Midbrain (tissue), 1 donor: ENCODE data around the gene ENAM.
A peak's percentile ranks its signal among the peaks of the same experiment; 100 is the strongest.

ENCODE experiments used
- DNase-seq: peaks from one replicate; lab custom pipeline; 2025; lab: John Stamatoyannopoulos, UW

ENAM gene

GRCh38 chr4:70628444-70628843, at the start of gene ENAM:
ENAM (plus strand) TSS chr4:70628744; CDS start chr4:70629501, 757 bp downstream.
- no peak for DNase-seq

- no peak for DNase-seq
These were observed 46.6 kb upstream of the ENAM start for GRCh38 chr4:70581980-70582379.

- DNase-seq, result no peak
These were observed 44.4 kb upstream of the ENAM start for GRCh38 chr4:70583952-70584834.

- DNase-seq, result no peak
These were observed 41.7 kb upstream of the ENAM start for GRCh38 chr4:70586841-70587240.

- DNase-seq, result no peak
These were observed 38.8 kb upstream of the ENAM start for GRCh38 chr4:70589785-70590184.

- DNase-seq, result no peak
These were observed 36.5 kb upstream of the ENAM start, which contains the start of gene AMBN for GRCh38 chr4:70591955-70592582. AMBN (plus strand) TSS chr4:70592256; CDS start chr4:70592359, 103 bp downstream.

GRCh38 chr4:70594196-70594595, 34.3 kb upstream of the ENAM start:
- DNase-seq, result no peak

- no peak for DNase-seq
These were observed 28.2 kb upstream of the ENAM start for GRCh38 chr4:70600305-70600704.

- no peak for DNase-seq
These were observed 27.6 kb upstream of the ENAM start for GRCh38 chr4:70600977-70601376.

- peak; percentile 32 for DNase-seq
These were observed 27.0 kb upstream of the ENAM start for GRCh38 chr4:70601422-70602039.

GRCh38 chr4:70603856-70604255, 24.7 kb upstream of the ENAM start:
- no peak for DNase-seq

GRCh38 chr4:70606459-70606858, 22.1 kb upstream of the ENAM start:
- no peak for DNase-seq

GRCh38 chr4:70607334-70607853, 21.1 kb upstream of the ENAM start:
- no peak for DNase-seq

- DNase-seq, result no peak
These were observed 20.2 kb upstream of the ENAM start for GRCh38 chr4:70608324-70608723.

GRCh38 chr4:70613306-70614183, 15.0 kb upstream of the ENAM start:
- no peak for DNase-seq

GRCh38 chr4:70614184-70614555, 14.4 kb upstream of the ENAM start:
- DNase-seq, result no peak

GRCh38 chr4:70619288-70619687, 9.3 kb upstream of the ENAM start:
- no peak for DNase-seq

GRCh38 chr4:70619778-70620177, 8.8 kb upstream of the ENAM start:
- DNase-seq, result no peak

GRCh38 chr4:70623323-70623722, 5.2 kb upstream of the ENAM start:
- no peak for DNase-seq

- DNase-seq, result no peak
These were observed 4.2 kb upstream of the ENAM start for GRCh38 chr4:70624226-70624793.

GRCh38 chr4:70627620-70628019, 924 bp upstream of the ENAM start:
- no peak for DNase-seq
